Small intestine (tissue), 7 donors: ENCODE data around the gene SLC35F4. TPM values are rescaled to one million over a fixed set of nuclear protein-coding genes. Genes with fewer than 3 reads are reported as not detected.

ENCODE experiments used
- DNase-seq, 2 donors: peaks; one replicate each; pipeline versions ENCODE4 v3.0.0 to v3.0.0-alpha.2; 2013
- FAIRE-seq: peaks from 2 replicates; lab custom pipeline; 2012; peaks lifted over from hg19 to GRCh38; lab: Jason Lieb, UNC
- H3K27ac ChIP-seq, 3 donors: one replicate each; pipeline ENCODE4 v1.5.1; 2013; ENCODE audit warnings: low read length in 2 of 3, mild to moderate bottlenecking in 2 of 3, control low read depth in 1 of 3, inconsistent platforms in 1 of 3, low read depth in 1 of 3, moderate library complexity in 1 of 3
- H3K27me3 ChIP-seq, 3 donors: one replicate each; pipeline ENCODE4 v1.6.1; 2013; ENCODE audit warnings: low read length in 3 of 3, inconsistent platforms in 1 of 3; ENCODE audit not compliant: control insufficient read depth in 3 of 3, insufficient read depth in 3 of 3
- H3K36me3 ChIP-seq, 3 donors: one replicate each; pipeline ENCODE4 v1.6.1; 2013; ENCODE audit warnings: low read length in 3 of 3, inconsistent platforms in 1 of 3, low read depth in 1 of 3, mild to moderate bottlenecking in 1 of 3, moderate library complexity in 1 of 3; ENCODE audit not compliant: control insufficient read depth in 3 of 3, insufficient read depth in 2 of 3
- H3K4me1 ChIP-seq, 3 donors: one replicate each; pipeline ENCODE4 v1.6.1; 2013; ENCODE audit warnings: low read length in 2 of 3, inconsistent platforms in 1 of 3, low read depth in 1 of 3, mild to moderate bottlenecking in 1 of 3, moderate library complexity in 1 of 3; ENCODE audit not compliant: control insufficient read depth in 3 of 3, insufficient read depth in 2 of 3
- H3K4me3 ChIP-seq, 3 donors: one replicate each; pipeline ENCODE4 v1.5.1; 2013; ENCODE audit warnings: low read length in 3 of 3, control low read depth in 1 of 3, inconsistent platforms in 1 of 3, low read depth in 1 of 3, mild to moderate bottlenecking in 1 of 3, moderate library complexity in 1 of 3
- H3K9me3 ChIP-seq, 2 donors: one replicate each; pipeline ENCODE4 v1.6.1; 2013; ENCODE audit warnings: low read depth in 1 of 2, low read length in 1 of 2; ENCODE audit not compliant: control insufficient read depth in 2 of 2, insufficient read depth in 1 of 2
- WGBS, 3 donors: extraction: QIAGEN DNeasy Blood & Tissue Kit; methylation state at CpG; one replicate each; pipeline ENCODE4 v1.1.7; 2013; 5-methylcytosine and 5-hydroxymethylcytosine counted together
- polyA plus RNA-seq, 4 donors: library from polyadenylated mRNA; stranded (reverse) in 3 of 4; unstranded in 1 of 4; fragments of 200-250 nt in 3 of 4; fragments of 120-200 nt in 1 of 4; gene quantifications; one replicate each; pipeline versions ENCODE4 v1.2.1 to v1.2.3, GENCODE V29; 2013
- donor health status: healthy with polysubstance abuse.
- donor health status: control.
- donor health status: control.
- donor health status: Bipolar disorder and iron deficiency.
- donor health status: healthy.

The SLC35F4 gene
- polyA plus RNA-seq, 4 donors, result 0.10 to 0.13 TPM; not detected in 2

DNA sequence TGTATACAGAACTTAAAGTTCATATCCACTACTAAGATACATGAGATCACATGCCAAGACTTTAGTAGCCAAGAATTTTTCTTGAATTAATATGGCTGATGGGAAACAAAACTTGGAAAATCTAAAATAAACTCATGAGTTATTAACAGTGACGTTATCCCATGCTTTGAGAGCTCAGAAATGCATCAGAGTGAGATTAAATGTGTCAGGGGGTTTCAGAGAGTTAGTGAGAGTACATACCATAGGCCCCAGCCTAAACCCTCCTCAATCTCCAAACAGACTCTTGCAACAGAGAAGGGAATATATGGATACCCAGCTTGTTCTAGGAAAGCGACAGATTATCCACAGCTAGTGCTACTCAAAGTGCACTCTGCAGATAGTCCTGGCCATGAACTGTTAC is 19.3 kb downstream of the SLC35F4 start:
- H3K4me3 ChIP-seq, result no peak overlapping the region
- no peaks in the 10 kb centered on the region for H3K9me3 ChIP-seq
- no peak overlapping the region for H3K27ac ChIP-seq
- FAIRE-seq (no peak), DNase-seq (no peak)
- H3K27me3 ChIP-seq, result no peaks in the 10 kb centered on the region
- no peaks in the 10 kb centered on the region for H3K36me3 ChIP-seq
- H3K4me1 ChIP-seq, result no peaks in the 10 kb centered on the region
- WGBS, 3 donors, result 48 to 52% (median 49%) methylated on average over 2 of the region's 2 CpGs

GRCh38 chr14:57845802-57846531 is 19.9 kb downstream of the SLC35F4 start:
- 35 to 55% (median 41%) methylated on average over 3 of the region's 3 CpGs for WGBS, 3 donors
- FAIRE-seq (no peak), DNase-seq (no peak)
- H3K4me1 ChIP-seq, result no peaks in the 10 kb centered on the region
- no peak overlapping the region for H3K27ac ChIP-seq
- H3K9me3 ChIP-seq, result no peaks in the 10 kb centered on the region
- H3K4me3 ChIP-seq, result no peak overlapping the region
- no peaks in the 10 kb centered on the region for H3K27me3 ChIP-seq
- no peaks in the 10 kb centered on the region for H3K36me3 ChIP-seq

- FAIRE-seq (no peak), DNase-seq (no peak)
- Histone ChIP-seq H3K4me3 (no peak overlapping the region), H3K36me3 (no peaks in the 10 kb centered on the region), H3K27me3 (no peaks in the 10 kb centered on the region), H3K4me1 (no peaks in the 10 kb centered on the region), H3K9me3 (no peaks in the 10 kb centered on the region), H3K27ac (no peak overlapping the region)
- 94 to 96% (median 95%) methylated on average over 3 of the region's 3 CpGs for WGBS, 3 donors
These were observed 20.6 kb downstream of the SLC35F4 start for GRCh38 chr14:57845316-57845715.

GRCh38 chr14:57837267-57837666 is 28.6 kb downstream of the SLC35F4 start:
- no peak overlapping the region for H3K4me3 ChIP-seq
- H3K27me3 ChIP-seq, result no peaks in the 10 kb centered on the region
- FAIRE-seq (no peak), DNase-seq (no peak)
- H3K36me3 ChIP-seq, result no peaks in the 10 kb centered on the region
- WGBS, 3 donors, result 82 to 86% (median 85%) methylated on average over 8 of the region's 8 CpGs
- no peaks in the 10 kb centered on the region for H3K4me1 ChIP-seq
- H3K27ac ChIP-seq, result no peak overlapping the region
- no peaks in the 10 kb centered on the region for H3K9me3 ChIP-seq

DNA sequence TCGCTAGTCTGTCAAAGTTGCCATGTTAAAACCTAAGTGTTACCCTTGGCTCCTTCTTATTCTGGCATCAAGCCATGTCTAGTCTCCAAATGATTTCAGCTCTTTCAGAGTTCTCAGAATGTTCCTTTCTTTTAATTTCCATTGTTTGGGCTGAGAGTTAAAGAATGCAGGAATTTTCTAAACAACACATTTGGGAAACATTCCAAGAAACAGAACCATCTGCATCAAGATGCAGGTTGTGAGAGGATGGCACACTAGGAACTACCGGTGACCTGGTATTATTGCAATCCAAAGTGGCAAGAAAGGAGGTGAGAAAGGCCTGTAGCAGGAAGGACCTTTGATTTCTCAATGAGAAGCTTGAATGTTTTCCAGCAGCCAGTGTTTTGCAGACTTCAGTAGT is 30.1 kb downstream of the SLC35F4 start:
- WGBS, 3 donors, result 77 to 87% (median 79%) methylated on average over 2 of the region's 2 CpGs
- no peaks in the 10 kb centered on the region for H3K9me3 ChIP-seq
- H3K27ac ChIP-seq, result no peak overlapping the region
- FAIRE-seq, result no peak
- no peak overlapping the region for H3K4me3 ChIP-seq
- no peaks in the 10 kb centered on the region for H3K4me1 ChIP-seq
- H3K27me3 ChIP-seq, result no peaks in the 10 kb centered on the region
- H3K36me3 ChIP-seq, result no peaks in the 10 kb centered on the region
- DNase-seq, result no peak

DNA sequence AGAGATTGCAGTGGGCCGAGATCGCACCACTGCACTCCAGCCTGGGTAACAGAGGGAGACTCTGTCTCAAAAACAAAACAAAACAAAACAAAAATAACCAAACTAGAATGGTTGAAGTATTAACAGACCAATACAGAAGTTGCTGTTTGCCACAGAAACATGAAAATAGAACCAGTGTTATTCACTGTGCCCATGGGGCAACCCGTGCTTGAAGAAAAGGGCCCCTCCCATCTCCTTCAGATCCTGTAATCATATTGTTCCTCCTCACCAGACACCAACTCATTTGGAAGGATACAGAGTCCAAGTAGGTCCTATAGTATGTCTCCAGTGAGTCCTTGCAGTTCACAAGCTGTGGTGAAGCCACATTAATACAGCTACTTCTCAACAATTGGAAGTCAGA is 30.9 kb downstream of the SLC35F4 start:
- FAIRE-seq, result no peak

DNA sequence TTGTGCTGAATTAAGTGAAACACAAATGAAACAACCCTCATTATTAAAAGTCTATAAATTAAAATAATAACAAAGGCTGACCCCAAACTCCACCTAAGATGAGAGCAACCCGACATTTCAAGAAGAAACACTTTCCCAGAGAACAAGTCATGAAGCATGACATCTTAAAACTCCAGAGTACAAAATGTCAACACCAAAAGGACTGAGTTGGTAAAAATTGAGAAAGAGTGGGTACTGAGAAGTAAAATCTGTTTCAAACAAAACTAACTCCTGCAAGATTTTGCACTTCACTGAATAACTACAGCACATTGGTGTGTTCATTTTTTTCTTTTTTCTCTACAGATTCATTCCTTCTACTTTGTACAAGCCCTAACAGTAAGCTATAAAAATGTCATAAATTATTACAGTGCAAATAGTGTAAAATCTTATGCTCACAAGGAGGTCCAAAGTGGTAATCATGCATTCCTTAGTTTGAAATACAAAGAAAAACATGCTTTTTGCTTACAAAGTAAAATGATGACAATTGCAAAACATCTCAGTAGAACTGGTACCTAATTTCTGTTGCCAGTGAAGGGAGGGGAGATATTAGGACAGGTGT is 31.8 kb downstream of the SLC35F4 start:
- no peaks in the 10 kb centered on the region for H3K4me1 ChIP-seq
- 2 to 61% (median 32%) methylated on average over 1 of the region's 1 CpG for WGBS, 3 donors
- FAIRE-seq, result no peak

More for the DNA sequence above, 30.9 kb downstream of the SLC35F4 start:
- Histone ChIP-seq H3K4me1 (no peaks in the 10 kb centered on the region), H3K27me3 (no peaks in the 10 kb centered on the region), H3K27ac (no peak overlapping the region), H3K9me3 (no peaks in the 10 kb centered on the region), H3K4me3 (no peak overlapping the region), H3K36me3 (no peaks in the 10 kb centered on the region)
- no peak for DNase-seq
- 86 to 91% (median 86%) methylated on average over 3 of the region's 3 CpGs for WGBS, 3 donors

GRCh38 chr14:57833323-57833722 is 32.6 kb downstream of the SLC35F4 start:
- no peak for DNase-seq
- 42 to 58% (median 47%) methylated on average over 3 of the region's 3 CpGs for WGBS, 3 donors
- no peak for FAIRE-seq

More for the DNA sequence above, 31.8 kb downstream of the SLC35F4 start:
- H3K27ac ChIP-seq, result no peak overlapping the region
- DNase-seq, result no peak
- H3K36me3 ChIP-seq, result no peaks in the 10 kb centered on the region
- H3K4me3 ChIP-seq, result no peak overlapping the region
- no peaks in the 10 kb centered on the region for H3K27me3 ChIP-seq
- H3K9me3 ChIP-seq, result no peaks in the 10 kb centered on the region

More at GRCh38 chr14:57833323-57833722, 32.6 kb downstream of the SLC35F4 start:
- no peaks in the 10 kb centered on the region for H3K27me3 ChIP-seq
- H3K9me3 ChIP-seq, result no peaks in the 10 kb centered on the region
- H3K4me3 ChIP-seq, result no peak overlapping the region
- no peaks in the 10 kb centered on the region for H3K4me1 ChIP-seq
- no peak overlapping the region for H3K27ac ChIP-seq
- no peaks in the 10 kb centered on the region for H3K36me3 ChIP-seq
